HG03354 (cell line): Measurements from ENCODE around the gene SRMS.
"Not testable (repeated sequence)": the region's sequence is repeated elsewhere in the genome, so short reads cannot be mapped to it uniquely, and the experiment has no call there.

ENCODE experiments used
- ATAC-seq: cut with Tn5 transposase; IDR thresholded peaks from one replicate; pipeline ENCODE4 v1.9.1; 2021; ENCODE audit warnings: mild to moderate bottlenecking; ENCODE audit not compliant: unreplicated experiment, poor library complexity, severe bottlenecking

The SRMS gene

DNA sequence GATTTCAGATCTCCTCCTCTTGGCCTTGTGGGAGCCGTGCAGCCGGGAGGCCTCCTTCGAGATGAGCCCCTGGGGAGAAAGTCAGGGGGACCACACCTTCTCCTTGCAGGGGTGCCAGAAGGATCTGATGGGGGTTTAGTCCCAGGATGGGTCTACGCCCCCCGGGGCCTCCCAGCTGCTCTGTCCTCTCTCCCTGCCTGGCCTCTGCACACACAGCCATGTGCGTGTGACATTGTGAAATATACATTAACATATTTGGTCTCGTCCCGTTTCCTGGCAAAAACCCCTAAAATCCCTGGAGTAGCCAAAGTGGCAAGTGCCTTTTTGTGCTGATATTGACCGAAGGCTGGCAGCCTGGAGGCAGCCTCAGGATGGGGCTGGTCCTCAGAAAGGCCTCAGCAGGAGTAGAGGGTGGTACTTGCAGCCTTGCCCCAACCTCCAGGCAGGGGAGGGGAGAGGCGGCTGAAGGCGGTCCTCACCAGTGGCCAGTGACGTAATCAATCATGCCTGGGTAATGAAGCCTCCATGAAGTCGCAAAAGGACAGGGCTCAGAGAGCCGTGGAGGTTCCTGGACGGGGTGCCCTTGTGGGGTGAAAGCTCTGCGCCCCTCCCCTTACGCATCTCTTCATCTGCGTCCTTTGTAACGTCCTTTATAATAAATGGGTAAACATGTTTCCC lies 31.6 kb upstream of the SRMS start:
- ATAC-seq, result no peak

DNA sequence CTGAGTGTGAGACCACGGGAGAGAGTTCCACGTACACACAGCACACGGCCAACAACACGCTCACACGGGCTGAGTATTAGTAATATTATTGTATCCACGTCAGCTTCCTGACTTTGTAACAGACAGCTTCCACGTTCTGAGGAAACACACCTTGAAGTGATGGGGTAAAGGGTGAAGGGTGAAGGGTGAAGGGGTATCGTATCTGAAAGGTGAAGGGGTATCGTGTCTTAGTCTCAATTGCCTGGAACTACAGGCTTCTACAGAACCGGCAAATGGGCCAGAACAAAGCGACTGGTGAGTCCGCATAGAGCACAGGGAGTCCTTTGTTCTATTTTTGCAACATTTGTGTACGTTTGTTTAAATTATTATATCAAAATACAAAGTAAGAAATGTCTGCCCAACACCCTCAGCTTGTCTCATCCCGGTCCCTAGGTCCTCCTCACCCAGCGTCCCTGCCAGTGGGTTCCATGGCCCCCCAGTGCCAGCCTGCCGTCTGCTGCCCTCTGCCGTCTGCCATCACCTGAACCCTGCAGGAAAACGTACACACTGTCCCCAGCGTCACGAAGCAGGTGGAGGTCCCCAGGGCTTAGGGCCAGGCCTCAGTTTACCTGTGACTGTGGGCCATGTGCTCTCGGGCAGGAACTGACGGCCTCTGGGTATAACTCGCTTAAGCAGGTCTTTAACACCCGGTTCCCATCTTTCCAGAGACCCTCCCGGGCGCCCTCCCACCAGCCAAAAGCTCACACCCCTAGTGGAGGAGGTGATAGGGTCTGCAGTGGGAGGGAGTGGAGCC lies 30.9 kb upstream of the SRMS start:
- ATAC-seq, result no peak

DNA sequence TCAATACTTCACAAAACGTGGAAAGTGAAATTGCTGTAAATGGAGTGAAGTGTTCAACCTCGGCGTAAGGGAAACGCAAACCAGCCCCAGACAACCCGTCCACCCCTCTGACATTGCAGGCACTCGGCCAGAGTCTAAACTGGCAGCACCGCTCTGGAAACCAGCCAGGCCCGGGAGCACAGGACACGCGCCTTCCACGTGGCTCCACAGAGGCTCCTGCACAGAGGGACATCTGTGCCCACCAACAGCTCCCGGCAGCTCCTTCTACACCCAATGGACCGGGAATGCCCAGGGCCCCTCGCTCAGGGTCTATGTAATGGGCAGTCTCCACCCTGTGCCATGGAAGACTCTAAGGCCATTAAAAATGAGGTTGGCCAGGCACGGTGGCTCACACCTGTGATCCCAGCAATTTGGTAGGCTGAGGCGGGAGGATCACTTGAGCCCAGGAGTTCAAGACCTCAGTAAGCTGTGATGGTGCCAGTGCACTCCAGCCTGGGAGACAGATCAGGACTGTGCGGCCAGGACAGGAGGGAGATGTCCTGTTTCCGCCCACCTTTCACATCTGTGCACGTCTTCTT lies 29.9 kb upstream of the SRMS start:
- ATAC-seq, result no peak

DNA sequence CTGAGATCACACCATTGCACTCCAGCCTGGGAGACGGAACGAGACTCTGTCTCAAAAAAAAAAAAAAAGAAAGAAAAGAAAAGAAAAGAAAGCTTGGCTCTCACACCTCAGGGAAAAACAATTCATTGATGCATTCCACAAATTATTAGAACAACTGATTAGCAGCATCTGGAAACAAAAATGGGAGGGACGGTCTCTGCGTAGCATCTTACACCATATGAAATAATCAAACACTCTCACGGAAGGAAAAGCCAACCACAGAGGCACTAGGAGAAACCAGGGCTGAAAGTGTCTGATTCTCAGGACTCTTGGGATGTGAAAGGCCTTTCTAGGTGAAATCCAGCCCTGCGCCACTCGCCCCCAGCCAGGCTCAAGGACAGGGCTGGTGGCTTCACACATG lies 28.8 kb upstream of the SRMS start:
- no peak for ATAC-seq

DNA sequence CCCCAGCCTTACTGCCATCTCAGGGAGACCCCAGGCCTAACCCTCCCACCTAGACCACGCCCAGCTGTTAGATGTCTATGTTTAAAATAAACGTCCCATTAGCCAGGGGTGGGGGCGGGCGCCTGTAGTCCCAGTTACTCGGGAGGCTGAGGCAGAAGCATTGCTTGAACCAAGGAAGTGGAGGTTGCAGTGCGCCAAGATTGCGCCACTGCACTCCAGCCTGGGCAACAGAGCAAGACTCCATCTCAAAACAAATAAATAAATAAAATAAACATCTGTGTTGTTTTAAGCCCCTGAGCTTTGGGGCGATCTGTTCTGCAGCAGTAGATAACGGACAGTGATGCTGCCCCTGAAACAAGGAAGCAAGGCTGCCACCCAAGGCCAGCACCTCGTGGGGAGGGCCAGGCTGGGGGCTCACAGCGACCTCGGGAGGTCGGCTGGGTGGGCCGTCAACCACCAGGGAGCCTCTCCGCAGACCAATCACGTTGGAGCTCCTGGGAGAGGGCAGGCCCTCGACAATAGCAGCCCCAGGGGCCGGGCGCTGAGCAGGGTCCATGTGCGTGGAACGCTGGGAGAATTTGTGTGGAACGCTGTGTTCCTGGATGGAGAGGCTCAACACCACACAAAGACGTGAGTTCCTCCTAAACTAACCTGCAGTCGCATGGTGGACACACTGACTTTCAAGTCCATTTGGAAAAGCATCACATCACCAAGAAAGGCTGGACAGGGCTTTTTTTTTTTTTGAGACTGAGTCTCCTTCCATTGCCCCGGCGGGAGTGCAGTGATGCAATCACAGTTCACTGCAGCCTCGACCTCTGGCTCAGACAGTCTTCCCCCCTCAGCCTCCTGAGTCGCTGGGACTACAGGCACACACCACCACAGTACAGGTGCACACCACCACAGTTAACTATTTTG lies 27.5 kb upstream of the SRMS start:
- no peak for ATAC-seq

DNA sequence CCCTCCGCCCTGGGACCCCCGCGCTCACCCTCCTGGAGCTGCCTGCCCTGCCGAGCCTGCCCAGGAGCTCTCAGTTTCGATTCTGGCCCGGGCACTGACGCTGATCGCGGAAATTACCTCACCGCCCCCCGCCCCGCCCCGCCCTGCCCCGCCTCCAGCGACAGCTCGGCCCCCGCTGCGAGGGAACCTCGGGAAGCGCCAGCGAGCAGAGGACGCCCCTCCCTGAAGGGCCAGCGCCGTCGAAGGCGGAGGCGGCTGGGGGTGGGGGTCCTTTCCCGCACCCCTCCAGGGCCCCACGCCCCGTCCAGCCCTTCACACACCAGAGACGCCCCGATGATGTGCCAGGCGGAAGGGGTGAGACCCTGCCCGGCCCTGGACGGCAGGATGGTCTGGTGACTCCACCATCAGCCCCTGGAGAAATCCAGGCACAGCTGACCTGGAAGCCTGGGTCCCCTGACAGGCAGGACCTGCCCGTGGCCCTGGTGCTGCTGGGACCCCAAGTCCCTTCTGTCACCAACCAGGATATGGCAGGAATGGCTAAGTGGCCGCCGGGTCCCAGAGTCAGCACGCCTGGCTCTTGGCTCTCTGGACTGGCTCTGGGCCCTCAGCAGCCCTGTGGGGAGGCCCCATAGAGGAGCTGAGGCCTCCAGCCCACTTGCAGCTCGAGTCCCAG lies 26.7 kb upstream of the SRMS start, which contains the start of gene HELZ2:
TSS of gene HELZ2 (minus strand) at position 84 of the 673 bp plus-strand sequence. CDS start 1,854 bp downstream, outside the sequence.
- ATAC-seq, result peak; percentile 65

DNA sequence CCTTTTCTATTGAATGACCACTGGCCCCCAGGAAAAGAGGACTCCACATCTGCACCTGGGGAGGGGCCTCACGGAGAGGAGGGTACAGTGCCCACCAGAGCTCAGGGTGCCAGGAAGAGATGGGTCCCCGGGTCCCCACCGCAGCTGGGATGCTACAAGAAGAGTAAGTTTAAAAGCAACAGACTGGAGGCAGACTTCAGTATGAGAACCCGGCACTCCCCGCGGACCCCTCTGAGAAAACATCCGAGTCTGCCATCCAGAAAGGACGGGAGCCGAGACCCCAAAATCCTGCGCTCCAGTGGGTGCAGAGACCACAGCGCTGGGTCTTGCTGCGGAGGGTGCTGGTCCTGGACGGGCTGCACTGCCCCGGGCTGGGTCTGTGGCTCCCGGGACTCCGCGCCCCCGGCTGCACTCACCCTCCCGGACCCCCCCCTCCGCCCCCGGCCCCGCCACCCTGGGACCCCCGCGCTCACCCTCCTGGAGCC lies 26.1 kb upstream of the SRMS start:
- no peak for ATAC-seq

DNA sequence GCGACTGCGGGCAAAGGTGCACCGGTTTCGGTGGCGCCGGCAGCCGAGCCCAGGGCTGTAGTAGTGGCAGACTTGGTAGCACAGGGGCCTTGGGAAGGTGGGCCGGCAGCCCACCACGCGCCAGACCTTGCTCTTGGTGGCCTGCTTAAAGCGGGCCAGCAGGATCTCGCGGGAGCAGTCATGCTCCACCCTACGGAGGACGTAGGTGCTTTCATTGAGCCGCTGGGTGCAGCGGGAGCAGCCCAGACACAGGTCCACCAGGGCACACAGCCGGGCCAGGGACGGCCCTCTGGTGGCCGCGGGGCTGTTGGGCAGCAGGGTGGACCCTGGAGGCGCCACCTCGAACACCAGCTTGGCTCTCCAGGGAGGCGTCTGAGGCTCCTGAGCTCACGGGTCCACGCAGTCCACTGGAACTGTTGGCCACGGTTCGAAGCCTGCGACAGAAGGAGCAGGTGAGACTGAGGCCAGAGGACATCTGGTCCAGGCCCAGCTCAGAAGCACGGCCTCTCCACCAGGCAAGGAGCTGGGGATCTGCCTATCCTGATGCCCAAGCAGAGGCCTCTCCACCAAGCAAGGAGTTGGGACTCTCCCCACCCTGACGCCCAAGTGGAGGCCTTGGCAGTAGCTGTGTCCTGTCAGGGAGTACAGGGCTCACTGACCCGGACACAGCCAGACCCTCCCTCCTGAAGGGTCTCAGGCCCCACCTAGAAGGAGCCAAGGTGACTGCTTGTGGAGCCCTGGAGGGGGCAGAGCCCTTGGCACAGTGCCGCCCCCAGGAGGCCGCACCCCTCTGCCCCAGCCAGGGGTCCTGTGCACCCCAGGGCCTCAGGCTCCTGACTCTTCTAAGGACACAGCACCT lies 25.5 kb upstream of the SRMS start:
- no peak for ATAC-seq

DNA sequence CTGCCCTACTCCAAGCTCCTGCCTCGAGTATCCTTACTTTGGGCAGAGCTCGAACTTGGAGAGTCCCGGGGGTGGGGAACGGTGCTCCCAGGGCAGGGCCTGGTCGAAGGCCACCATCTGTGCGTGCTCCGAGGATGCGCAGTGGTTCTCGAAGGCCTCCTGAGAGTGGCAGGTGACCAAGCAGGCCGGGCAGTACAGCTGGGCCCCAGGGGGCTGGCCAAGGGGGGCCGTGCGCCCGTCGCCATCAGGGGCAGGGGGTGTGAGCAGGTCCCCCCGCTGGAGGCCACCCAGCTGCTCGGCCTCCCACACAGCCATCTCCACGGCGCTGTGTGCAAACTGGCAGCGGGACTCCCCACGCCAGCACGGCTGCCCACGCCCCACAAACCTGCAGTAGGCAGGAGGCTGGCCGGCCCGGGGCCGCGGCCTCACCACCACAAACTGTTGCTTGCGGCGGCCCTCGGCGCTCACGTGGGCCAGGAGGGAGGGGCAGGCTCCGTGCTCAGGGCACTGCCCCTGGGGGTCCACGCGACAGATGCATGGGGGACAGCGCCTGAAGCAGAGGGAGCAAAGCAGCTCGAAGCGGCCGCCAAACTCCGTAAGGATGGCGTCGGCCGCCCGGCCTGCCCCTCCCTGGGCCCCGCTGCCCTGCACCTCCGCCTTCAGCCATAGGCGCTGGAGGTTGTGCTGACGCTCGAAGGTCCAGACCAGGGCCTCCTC lies 24.7 kb upstream of the SRMS start:
- ATAC-seq, result no peak

DNA sequence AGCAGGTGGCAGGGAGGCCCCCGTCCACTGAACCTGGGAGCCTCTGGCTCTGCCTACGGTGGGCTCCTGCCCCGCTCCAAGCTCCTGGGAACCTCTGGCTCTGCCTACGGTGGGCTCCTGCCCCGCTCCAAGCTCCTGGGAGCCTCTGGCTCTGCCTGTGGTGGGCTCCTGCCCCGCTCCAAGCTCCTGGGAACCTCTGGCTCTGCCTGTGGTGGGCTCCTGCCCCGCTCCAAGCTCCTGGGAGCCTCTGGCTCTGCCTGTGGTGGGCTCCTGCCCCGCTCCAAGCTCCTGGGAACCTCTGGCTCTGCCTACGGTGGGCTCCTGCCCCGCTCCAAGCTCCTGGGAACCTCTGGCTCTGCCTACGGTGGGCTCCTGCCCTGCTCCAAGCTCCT lies 23.5 kb upstream of the SRMS start:
- ATAC-seq, result not testable (repeated sequence)

DNA sequence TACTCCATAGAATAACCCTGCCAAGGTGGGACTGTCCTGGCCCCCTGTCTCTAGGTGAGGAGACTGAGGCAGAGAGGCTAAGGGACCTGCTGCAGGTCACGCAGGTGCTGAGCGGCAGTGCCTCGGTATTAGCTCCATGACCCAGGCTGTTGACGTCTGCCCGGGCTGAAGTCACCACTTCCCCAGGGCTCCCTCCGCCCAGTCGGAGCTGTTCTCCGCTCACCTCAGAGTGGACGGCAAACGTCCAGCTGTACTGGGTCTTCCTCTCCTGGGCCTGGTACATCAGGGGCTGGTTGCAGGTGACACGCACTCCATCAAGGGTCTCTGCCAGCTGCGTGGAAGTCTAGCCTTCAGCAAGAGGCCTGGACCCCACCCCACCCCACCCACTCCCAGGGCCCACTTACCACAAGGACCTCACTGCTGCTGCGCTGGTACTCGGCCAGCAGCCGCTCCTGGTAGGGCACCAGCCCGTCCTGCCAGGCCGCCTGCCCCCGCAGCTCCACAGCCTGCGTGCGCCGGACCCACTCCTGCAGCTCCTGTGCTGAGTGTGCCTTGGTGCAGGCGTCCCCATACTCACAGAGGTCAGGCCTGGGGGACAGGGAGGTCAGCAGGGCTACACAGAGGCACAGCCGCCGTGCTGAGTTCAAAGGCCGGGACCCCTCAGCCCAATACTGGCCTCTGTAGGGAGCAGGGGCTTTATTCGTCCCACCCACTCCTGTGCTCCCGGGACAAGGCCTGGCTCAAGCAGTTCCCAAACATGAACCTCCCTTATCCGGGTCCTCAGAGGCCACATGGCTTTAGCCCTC lies 22.9 kb upstream of the SRMS start:
- no peak for ATAC-seq

DNA sequence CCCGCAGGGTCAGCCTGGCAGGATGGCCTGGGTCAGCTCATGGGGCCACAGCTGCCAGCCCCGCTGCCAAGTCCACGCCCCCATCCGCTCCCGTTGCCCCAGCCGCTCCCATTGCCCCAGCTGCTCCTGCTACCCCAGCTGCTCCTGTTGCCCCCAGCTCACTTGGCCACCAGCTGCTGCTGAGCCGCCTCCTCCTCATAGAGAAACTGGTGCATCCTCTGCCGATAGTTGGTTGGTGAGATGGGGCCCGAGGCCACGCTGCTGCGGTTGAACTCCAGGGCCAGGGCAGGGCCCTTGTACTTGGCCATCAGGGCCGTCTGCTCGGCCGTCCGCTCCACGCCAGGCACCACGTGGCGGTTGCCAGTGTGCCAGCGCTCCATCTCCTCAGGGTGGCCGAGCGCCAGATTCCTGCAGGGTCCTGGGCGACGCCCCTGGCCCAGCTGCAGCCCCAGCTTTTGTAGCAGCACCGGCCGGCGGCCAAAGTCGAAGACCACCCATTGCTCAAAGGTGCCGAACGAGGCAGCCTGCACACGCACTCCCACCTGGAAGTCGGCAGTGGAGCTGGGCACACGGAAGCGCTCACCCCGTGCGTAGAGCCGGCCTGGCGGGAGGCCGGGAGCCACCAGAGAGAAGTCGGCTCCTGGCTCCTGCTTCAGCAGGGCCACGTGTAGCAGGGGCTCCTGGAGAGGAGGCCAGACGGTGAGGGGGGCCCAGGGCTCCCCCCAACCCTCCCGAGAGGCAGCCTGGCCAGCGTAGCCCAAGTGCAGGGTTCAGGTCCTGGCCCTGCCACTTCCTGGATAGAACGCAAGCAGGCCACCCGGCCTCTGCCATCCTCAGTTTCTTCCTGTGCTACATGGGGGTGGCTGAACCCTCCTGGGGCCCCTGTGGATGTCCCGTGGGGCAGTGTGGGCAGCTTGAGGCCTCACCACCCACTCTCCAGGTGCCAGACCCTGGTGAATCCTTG lies 21.7 kb upstream of the SRMS start:
- ATAC-seq, result no peak

DNA sequence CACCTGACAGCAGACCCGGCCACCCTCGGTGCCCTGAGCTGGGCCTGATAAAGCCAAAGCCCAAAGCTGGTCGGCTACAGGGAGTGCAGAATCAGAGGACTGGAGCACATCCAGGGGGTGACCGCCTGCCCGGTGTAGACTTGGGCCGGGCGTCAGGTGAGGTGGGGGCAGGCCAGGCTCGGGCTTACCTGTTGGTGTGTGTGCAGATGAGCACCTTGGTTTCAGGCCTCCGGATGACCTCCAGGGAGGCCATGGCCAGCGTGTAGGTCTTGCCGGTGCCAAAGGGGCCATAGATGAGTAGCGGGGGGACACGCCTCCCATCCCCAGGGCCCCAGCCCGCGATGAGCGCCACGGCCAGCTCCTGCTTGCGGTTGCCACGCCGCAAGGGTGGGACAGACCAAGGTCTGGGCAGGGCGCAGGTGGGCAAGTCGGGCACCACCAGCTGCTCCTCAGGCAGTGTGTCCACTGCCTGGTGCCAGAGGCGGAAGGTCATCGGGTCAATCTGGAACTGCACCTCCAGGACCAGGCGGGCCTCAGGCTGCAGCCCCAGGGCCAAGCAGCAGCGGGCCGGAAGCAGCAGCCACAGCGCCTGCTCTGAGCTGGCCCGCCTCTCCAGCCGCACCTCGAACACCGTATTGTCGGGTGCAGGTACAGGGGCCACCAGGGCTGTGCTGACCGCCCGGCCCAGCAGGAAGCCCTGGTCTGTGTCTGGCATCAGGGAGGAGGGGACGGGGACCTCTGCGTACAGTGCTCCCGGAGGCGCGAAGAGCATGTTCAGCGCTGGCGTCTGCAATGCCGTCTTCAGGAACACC lies 20.8 kb upstream of the SRMS start:
- ATAC-seq, result peak; percentile 29

DNA sequence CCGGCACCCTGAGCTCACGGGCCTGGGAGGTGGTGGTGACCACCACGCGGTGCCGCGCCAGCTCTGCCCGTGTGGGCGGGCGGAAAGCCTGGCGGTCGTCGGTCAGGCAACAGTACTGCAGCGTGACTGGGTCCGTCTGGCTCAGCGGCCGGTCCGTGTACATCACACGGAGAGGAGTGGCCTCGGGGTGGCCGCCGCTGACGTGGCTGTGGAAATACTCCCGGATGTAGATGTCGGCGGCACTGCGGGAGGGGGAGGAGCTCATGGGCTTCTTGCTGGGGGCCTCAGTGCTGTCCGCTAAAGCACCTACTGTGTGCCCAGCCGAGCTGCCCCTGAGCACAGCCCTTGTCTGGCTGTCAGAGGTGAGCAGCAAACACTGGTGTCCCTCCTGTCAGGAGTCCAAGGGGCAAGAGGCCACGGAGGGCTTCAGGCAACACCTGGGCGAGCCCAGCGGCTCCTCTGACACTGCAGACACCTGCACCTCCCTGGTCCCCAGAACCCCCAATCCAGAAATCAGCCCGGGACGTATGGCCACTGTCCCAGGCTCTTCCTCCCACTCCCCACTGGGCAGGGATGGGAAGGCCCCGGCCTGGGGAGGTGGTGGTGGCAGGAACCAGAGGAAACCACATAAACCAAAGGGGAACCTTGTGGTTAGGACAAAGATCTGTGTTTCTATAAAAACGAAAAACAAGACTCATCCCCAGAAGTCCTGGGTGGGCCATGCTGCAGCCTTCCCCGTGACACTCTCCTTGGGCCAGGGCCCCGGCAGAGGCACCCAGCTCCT lies 20.0 kb upstream of the SRMS start:
- ATAC-seq, result peak; percentile 68

DNA sequence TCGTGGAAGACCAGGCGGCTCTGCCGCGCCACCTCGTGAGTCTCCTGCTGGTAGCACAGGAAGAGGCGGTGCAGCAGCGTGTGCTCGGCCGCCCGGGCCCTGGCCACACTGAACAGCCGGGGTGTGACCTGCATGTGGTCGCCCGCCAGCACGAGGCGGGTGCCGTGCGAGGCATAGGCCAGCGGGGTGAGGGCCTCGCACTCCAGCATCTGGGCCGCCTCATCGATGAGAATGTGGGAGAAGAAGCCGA lies 19.5 kb upstream of the SRMS start:
- ATAC-seq, result no peak
